Stimulated activated CD4-positive, alpha-beta T cell treated with anti-CD3 and anti-CD28 coated beads, Interleukin-4, amount 100 ng/mL, for 4 hours (primary cell): ENCODE results near the gene ACAP3.

ENCODE experiments used
- DNase-seq, 2 experiments: peaks; one replicate each; pipeline ENCODE4 v3.0.0-alpha.2; 2020

ACAP3 gene

GRCh38 chr1:1313500-1314236, 5.9 kb upstream of the ACAP3 start:
- no peak for DNase-seq

GRCh38 chr1:1312450-1313314, 5.0 kb upstream of the ACAP3 start:
- DNase-seq, result no peak

DNA sequence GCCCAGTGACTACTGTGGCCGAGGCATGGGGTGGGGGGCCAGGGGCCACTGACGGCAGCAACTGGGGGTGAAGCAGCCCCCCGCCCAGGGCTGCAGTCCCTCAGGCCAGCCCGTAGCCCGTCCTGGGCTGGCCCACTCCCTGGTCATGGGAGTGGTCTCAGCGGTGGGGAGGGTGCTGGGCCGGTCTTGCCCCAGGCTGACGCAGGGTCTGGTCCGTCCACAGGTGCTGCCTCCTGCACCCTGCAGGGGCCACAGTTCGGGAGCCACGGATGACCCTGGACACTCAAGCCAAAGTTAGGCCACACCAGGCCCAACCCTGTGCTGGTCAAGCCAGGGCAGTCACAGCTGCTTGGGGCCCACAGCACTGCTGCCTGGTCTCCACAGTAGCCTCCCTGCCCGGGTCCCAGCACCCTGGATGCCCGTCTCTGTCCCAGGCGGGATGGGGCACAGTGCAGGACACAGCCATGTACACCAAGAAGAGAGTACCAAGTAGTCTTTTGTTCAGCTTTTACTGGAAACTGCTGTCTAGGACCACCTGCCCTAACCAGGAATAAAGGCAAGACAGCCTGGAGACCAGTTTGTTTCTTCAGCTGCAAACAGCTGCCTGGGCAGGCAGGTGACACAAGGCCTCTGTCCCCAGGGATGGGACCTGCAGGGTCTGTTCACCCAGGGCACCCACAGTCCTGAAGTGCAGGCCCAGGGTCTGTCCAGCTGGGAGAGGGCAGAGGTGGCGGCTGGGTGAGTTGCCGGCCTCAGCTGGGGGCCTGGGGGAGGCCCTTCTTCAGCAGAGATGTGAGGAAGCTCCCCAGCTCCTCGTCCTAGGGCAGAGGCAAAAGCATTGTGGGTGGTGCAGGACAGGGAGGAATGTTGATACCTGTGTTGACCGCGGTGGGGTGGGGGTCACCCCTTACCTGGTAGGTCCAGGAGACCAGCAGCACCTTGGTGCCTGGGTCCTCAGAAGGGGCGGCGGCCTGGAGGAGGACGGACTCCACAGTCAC, 3.7 kb upstream of the ACAP3 start:
- DNase-seq, result no peak

GRCh38 chr1:1310476-1311053, 2.8 kb upstream of the ACAP3 start:
- no peak for DNase-seq

- no peak for DNase-seq
Observed at GRCh38 chr1:1310109-1310385, 2.3 kb upstream of the ACAP3 start.

GRCh38 chr1:1309251-1310108, 1.8 kb upstream of the ACAP3 start:
- no peak for DNase-seq

DNA sequence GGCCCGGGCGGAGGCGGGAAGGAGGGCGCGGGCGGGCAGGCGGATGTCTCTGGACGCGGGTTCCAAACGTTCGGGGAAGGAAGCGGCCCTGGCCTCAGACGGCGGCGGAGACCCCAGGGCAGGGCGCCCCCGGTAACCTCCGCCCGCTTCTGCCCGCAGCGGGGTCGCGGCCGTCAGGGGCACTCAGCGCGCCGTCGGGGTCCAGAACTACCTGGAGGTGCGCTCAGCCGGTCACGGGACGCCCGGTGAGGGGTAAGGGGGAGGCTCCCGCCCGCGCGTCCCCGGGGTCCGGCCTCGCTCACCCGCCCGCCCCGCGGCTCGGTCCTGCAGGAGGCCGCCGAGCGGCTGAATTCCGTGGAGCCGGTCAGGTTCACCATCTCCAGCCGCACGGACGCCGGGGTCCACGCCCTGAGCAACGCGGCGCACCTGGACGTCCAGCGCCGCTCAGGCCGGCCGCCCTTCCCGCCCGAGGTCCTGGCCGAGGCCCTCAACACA, 1.1 kb upstream of the ACAP3 start:
- DNase-seq, result no peak

DNA sequence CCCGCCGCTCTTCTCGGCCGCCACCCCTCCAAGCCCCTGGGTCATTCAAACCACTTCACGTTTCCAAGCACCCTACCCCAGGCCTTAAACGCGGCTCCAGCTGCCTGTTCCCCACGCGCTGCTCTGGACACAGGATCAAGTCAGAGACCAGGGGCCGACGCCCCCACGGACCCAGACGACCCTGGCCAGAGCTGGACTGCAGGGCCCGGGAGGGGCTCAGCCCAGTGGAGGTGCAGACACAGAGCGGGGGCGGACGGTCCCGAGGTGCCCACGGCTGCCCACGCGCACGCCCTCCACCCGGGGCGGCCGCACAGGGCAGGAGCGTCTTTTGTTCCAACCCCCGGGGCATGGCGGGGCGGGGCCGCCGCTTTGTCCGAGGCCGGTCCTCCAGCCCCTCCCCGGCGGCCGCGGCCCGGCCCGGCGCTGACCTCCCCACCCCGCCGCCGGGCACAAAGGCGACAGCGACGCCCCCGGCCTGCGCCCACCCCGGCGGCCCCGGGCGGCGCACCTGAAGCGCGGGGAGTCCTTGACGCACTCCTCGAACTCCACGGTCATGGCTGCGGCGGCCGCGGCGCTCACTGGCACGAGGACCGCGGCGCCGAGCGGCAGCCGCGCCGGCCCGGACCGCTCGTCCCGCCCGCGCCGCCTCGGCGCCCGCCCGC, 338 bp downstream of the ACAP3 start:
- DNase-seq, result no peak

DNA sequence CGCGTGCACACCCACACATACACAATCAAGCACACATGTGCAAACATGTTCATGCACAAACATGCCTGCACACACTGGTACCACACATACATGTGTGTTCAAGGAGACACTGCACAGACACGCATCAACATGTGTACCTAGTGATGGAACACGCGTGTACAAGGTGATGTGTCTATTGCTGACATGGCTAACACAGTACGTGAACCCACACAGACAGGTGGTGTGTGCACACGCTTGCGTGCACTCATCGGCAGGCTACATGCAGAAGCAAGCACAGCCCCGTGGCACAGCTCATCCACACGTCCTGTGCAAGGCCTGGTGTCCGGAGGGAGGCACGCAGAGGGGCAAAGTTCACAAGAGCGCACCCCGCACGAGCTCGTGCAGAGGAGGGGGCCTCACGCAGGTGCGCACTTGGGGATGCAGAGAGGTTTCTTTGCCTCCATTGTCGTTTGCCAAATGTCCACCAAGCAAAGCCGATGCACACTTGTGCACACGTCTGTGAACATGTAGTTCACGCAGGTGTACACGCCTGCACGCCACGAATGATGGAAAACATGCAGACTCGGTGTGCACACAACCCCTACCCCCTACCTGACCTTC, 969 bp downstream of the ACAP3 start:
- DNase-seq, result no peak

DNA sequence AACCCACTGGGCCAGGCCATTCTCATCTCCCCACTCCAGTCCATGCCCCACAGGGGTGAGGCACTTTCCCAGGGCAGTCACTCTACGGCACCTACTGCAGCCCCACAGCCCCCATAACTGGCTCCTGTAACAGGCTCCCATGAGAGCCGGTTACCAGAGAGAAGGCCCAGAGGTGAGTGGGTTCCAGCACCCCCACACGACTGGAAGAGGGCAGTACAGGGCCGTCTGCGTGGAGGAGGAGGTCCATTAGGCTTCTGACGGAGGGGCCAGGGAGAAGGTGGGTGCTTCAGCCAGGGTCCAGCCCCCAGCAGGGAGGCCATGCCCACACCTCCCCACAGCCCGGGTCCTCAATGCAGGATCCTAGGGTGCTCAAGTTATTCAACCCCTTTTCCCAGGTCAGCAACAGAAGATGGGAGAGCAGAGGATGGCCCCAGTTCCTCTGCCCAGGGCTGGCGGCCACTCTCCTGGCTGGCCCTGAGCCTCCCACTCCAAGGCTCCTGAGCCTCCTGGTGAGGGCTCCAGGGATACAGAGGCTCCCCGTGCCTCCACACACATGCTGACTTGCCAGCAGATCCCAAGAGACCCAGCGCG, 1.6 kb downstream of the ACAP3 start:
- DNase-seq, result no peak

GRCh38 chr1:1305300-1306069, 2.2 kb downstream of the ACAP3 start:
- DNase-seq, result peak; percentile 63 to 75

GRCh38 chr1:1304331-1305299, 3.1 kb downstream of the ACAP3 start:
- DNase-seq, result no peak

DNA sequence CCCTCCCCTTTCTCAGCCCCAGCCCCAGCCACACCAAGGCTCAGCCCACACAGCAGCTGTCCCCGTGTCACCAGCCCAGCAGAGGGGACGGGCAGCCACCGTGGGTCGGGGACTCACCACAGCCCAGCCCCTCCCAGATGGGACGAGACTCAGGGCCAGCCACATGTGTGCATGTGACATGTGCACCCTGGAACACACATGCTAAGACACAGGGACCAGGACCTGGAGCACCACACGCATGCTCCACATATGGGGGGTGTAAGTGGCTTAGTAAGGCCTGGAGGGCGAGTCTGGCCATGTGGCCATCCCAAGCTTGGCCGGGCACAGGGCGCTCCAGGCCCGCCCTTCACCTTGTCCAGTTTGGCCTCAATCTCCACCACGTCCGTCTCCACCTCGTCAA, 4.0 kb downstream of the ACAP3 start:
- DNase-seq, result no peak

DNA sequence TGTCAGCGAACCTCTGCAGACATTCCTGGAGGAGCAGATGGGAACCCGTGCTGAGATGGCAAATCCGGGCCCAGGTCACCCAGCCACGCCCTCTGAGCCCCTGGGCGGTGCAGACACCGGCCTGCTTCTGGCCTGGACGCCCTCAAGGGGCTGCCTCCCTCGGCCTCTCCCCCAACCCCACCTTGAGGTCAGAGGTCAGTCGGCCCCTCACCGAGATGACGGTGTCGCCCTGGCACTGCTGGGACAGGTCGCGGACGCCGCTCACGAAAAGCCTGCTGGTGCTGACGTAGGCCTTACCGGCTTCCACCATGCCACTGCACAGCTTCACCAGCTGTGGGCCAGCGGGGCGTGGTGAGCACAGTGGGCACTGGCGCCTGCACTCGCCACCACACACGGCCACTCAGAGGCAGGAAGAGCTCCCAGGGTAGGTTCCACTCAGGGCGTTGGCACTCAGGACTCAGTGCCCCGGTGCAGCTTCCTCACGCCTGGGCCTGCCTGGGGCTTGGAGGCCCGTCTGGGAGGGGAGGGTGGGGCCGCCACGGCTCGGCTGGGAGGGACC, 4.7 kb downstream of the ACAP3 start:
- no peak for DNase-seq

- no peak for DNase-seq
Observed at GRCh38 chr1:1302006-1302430, 5.7 kb downstream of the ACAP3 start.

GRCh38 chr1:1300352-1300739, 7.4 kb downstream of the ACAP3 start:
- DNase-seq, result no peak

DNA sequence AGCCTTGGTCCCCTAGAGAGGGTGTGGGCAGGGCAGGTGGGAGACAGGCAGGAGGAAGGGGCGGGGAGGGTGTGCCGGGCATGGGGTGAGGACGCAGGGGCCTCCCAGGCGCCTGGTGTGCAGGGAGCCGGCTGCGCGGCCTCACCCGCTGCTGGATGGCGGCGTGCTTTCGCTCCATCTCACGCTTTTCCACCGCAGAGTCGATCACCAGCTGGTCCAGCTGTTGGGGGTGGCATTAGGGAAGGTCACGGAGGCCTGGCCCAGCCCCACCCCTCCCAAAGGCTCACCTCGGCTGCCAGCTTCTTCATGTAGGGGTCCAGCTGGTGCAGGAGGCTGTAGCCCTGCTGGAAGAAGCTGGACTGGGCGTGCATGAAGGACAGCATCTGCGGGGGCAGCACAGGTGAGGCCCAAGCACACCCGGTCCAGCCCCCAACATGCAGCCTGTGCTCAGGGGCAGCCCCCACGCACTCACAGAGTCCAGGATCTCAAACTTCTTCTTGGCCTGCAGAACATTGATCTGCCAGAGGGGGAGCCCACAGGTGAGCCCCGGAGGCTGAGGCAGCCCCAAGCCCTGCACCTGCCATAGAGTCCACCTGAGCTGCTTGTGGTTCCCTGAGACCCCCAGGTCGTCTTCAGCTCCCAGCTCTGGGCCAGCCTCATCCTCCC, 7.9 kb downstream of the ACAP3 start:
- no peak for DNase-seq
